ENCODE data around the gene IL15RA. TPM values are rescaled to one million over a fixed set of nuclear protein-coding genes. Genes with fewer than 3 reads are reported as not detected.
"Not testable (repeated sequence)": the region's sequence is repeated elsewhere in the genome, so short reads cannot be mapped to it uniquely, and the experiment has no call there.

Gene IL15RA
- total RNA-seq, 1 donor from 2014 or later = not detected

GRCh38 chr10:5961405-5962100 is 15.8 kb downstream of the IL15RA start:
- no peak for DNase-seq
- TF ChIP-seq, protein P1, sequence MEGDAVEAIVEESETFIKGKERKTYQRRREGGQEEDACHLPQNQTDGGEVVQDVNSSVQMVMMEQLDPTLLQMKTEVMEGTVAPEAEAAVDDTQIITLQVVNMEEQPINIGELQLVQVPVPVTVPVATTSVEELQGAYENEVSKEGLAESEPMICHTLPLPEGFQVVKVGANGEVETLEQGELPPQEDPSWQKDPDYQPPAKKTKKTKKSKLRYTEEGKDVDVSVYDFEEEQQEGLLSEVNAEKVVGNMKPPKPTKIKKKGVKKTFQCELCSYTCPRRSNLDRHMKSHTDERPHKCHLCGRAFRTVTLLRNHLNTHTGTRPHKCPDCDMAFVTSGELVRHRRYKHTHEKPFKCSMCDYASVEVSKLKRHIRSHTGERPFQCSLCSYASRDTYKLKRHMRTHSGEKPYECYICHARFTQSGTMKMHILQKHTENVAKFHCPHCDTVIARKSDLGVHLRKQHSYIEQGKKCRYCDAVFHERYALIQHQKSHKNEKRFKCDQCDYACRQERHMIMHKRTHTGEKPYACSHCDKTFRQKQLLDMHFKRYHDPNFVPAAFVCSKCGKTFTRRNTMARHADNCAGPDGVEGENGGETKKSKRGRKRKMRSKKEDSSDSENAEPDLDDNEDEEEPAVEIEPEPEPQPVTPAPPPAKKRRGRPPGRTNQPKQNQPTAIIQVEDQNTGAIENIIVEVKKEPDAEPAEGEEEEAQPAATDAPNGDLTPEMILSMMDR (IDR thresholded peaks at IDR 0.05; ENCODE audit: partially characterized antibody, unreplicated experiment) = no peak
- H3K27me3 Mint-ChIP-seq (ENCODE audit: unreplicated experiment) = peaks cover 3% of the 10 kb centered on the region
- peaks cover 2% of the 10 kb centered on the region for H3K9me3 Mint-ChIP-seq (ENCODE audit: unreplicated experiment)
- no peak overlapping the region for H3K27ac Mint-ChIP-seq (ENCODE audit: unreplicated experiment)
- peaks cover 8% of the 10 kb centered on the region for H3K4me1 Mint-ChIP-seq (ENCODE audit: low read depth, unreplicated experiment)
- no peak overlapping the region for H3K4me3 Mint-ChIP-seq (ENCODE audit: unreplicated experiment)
- H3K36me3 Mint-ChIP-seq (ENCODE audit: unreplicated experiment) = no peaks in the 10 kb centered on the region

GRCh38 chr10:5960973-5961275 is 16.4 kb downstream of the IL15RA start:
- not testable (repeated sequence) for H3K4me1 Mint-ChIP-seq (ENCODE audit: low read depth, unreplicated experiment); H3K36me3 Mint-ChIP-seq (ENCODE audit: unreplicated experiment); H3K27me3 Mint-ChIP-seq (ENCODE audit: unreplicated experiment); H3K27ac Mint-ChIP-seq (ENCODE audit: unreplicated experiment); DNase-seq; H3K9me3 Mint-ChIP-seq (ENCODE audit: unreplicated experiment); H3K4me3 Mint-ChIP-seq (ENCODE audit: unreplicated experiment)

GRCh38 chr10:5960070-5960972 is 17.0 kb downstream of the IL15RA start:
- no peak for DNase-seq
- Mint-ChIP-seq H3K36me3 (ENCODE audit: unreplicated experiment) (no peaks in the 10 kb centered on the region), H3K9me3 (ENCODE audit: unreplicated experiment) (peaks cover 2% of the 10 kb centered on the region), H3K27me3 (ENCODE audit: unreplicated experiment) (peaks cover 3% of the 10 kb centered on the region), H3K4me1 (ENCODE audit: low read depth, unreplicated experiment) (peaks cover 8% of the 10 kb centered on the region), H3K27ac (ENCODE audit: unreplicated experiment) (no peak overlapping the region), H3K4me3 (ENCODE audit: unreplicated experiment) (no peak overlapping the region)
- TF ChIP-seq, protein P1 (IDR thresholded peaks at IDR 0.05; ENCODE audit: partially characterized antibody, unreplicated experiment) = no peak

- H3K27ac Mint-ChIP-seq (ENCODE audit: unreplicated experiment) = no peak overlapping the region
Observed at GRCh38 chr10:5959581-5960069, 17.7 kb downstream of the IL15RA start.

DNA sequence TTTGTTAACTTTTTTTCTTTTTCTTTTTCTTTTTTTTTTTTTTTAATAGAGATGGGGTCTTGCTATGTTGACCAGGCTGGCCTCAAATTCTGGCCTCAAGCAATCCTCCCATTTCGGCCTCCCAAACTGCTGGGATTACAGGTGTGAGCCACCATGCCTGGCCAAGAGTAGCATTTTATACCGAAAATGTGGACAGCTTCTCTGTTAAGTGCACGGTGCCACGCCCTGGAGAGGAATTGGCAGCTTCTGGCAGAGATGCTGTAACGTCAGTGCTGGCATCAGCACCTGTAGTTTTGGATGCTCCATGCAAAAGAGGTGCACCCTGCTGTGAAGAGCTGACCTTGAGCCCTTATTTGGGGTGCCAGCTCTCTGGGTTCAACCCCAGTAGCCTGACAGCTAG is 18.2 kb downstream of the IL15RA start:
- H3K36me3 Mint-ChIP-seq (ENCODE audit: unreplicated experiment) = no peaks in the 10 kb centered on the region
- no peak for DNase-seq
- H3K27ac Mint-ChIP-seq (ENCODE audit: unreplicated experiment) = no peak overlapping the region
- peaks cover 8% of the 10 kb centered on the region for H3K4me1 Mint-ChIP-seq (ENCODE audit: low read depth, unreplicated experiment)
- TF ChIP-seq, protein P1 (IDR thresholded peaks at IDR 0.05; ENCODE audit: partially characterized antibody, unreplicated experiment) = no peak
- H3K9me3 Mint-ChIP-seq (ENCODE audit: unreplicated experiment) = peaks cover 2% of the 10 kb centered on the region
- peaks cover 3% of the 10 kb centered on the region for H3K27me3 Mint-ChIP-seq (ENCODE audit: unreplicated experiment)
- H3K4me3 Mint-ChIP-seq (ENCODE audit: unreplicated experiment) = no peak overlapping the region

More at GRCh38 chr10:5959581-5960069, 17.7 kb downstream of the IL15RA start:
- Mint-ChIP-seq H3K4me1 (ENCODE audit: low read depth, unreplicated experiment) (peaks cover 8% of the 10 kb centered on the region), H3K27me3 (ENCODE audit: unreplicated experiment) (peaks cover 3% of the 10 kb centered on the region), H3K9me3 (ENCODE audit: unreplicated experiment) (peaks cover 2% of the 10 kb centered on the region), H3K4me3 (ENCODE audit: unreplicated experiment) (no peak overlapping the region), H3K36me3 (ENCODE audit: unreplicated experiment) (no peaks in the 10 kb centered on the region)
- TF ChIP-seq, protein P1 (IDR thresholded peaks at IDR 0.05; ENCODE audit: partially characterized antibody, unreplicated experiment) = no peak
- no peak for DNase-seq
